Measurements from ENCODE around the gene ANAPC1.
"Not testable (repeated sequence)": the region's sequence is repeated elsewhere in the genome, so short reads cannot be mapped to it uniquely, and the experiment has no call there.

ANAPC1 gene, protein sequence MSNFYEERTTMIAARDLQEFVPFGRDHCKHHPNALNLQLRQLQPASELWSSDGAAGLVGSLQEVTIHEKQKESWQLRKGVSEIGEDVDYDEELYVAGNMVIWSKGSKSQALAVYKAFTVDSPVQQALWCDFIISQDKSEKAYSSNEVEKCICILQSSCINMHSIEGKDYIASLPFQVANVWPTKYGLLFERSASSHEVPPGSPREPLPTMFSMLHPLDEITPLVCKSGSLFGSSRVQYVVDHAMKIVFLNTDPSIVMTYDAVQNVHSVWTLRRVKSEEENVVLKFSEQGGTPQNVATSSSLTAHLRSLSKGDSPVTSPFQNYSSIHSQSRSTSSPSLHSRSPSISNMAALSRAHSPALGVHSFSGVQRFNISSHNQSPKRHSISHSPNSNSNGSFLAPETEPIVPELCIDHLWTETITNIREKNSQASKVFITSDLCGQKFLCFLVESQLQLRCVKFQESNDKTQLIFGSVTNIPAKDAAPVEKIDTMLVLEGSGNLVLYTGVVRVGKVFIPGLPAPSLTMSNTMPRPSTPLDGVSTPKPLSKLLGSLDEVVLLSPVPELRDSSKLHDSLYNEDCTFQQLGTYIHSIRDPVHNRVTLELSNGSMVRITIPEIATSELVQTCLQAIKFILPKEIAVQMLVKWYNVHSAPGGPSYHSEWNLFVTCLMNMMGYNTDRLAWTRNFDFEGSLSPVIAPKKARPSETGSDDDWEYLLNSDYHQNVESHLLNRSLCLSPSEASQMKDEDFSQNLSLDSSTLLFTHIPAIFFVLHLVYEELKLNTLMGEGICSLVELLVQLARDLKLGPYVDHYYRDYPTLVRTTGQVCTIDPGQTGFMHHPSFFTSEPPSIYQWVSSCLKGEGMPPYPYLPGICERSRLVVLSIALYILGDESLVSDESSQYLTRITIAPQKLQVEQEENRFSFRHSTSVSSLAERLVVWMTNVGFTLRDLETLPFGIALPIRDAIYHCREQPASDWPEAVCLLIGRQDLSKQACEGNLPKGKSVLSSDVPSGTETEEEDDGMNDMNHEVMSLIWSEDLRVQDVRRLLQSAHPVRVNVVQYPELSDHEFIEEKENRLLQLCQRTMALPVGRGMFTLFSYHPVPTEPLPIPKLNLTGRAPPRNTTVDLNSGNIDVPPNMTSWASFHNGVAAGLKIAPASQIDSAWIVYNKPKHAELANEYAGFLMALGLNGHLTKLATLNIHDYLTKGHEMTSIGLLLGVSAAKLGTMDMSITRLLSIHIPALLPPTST (N-terminal part only)

DNA sequence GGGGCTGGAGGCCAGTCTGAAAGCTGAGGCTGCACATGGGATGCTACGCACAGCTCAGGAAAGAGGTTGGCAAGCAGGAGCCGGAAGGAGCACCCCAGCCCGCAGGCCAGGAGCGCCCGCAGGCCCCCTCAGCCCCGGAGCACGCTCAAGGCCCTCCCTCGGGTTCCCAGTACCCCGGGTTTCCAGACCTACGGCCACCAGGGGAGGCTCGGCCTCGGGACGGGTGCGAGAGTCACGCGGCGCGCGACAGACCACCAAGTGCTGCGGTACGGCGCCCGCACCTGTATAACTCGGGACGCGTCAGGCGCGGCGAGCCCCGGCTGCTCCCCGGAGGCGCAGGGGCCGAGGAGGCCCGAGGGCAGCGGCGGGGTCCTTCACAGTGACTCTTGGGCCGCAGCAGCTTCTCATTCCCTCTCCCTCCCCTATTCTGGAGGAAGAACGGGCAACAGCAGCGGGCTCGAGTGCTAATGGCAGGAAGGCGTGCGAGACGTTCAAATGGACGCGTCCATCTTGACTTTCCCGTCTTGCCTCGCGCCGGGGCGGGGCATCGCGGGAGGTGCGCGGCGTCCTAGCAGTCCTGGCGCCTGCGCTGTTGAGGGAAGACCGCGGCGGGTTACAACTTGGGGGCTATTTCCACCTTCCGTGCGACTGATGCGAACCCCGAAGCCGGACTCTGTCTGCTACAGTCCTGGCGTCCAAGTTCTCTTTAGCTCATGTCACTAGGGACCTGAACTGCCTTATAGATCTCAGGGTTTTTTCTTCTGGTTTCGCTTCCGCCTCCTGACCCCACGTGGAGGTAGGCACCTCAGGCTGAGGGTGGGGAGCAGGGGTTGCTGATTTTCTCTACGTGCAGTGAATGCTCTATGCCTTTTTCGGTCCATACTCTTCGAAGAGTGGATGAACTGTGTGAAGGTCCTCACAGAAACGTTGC, at the start of gene ANAPC1:
ANAPC1 (minus strand) TSS at position 533 of the 931 bp plus-strand sequence. CDS start 3,368 bp downstream, outside the sequence.
- DNase-seq: peak; percentile 96

DNA sequence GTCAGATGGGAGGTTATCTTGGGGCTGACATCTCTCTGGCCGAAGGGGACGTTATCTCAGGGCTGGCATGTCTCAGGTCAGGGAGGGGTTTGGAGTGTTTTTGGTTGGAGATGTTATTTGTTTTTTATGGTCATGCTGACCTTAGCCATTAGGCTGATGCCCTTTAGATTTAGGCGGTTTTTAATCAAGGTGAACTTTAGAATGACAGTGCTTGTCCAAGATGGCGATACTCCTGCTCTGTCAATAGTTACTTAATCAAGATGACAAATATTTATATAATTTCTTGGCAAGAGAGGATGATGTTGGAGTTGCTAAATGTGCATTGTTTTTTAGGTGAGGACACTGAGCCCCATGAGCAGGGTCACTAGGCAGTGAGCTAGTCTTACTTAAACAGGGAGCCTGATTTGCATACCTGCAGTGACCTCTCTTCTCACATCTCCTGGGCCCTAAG, 48.9 kb upstream of the ANAPC1 start:
- DNase-seq: no peak

DNA sequence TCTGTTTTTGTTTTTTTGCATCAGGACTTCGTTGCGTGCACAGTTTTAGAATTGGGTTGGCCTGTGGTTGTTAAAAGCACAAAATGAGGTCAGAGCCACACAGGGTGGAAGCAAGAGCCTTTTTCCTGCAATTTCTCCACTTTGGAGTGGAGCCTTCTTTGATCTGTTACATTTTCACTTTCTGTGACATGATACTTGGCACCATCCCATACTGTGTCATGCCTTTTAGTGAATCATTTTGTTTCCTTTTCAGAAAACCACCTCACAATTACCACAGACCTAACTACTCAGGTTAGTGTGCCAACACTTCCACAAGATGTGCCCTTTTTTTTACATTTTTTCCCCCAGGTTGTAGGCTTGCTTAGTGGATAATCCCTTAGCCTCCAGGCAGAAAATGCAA, 46.9 kb upstream of the ANAPC1 start:
- no peak for DNase-seq

DNA sequence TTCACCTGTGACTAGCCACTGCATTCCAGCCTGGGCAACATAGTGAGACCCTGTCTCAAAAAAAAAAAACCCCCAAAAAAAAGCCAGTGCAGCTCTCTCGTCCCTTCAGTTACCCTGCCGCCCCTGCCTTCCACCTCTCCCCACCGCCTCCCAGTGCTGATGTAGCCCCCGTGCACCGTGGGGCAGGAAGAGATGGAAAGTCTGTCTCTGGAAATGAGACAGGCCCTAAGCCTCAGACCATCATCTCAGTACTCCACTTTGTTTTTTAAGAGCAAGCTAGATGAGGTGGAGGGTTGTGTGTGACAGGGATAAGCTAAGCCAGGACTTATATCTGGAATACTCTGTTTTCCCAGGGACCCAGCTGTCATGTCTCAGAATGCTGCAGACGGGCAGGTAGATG, 46.4 kb upstream of the ANAPC1 start:
- no peak for DNase-seq

DNA sequence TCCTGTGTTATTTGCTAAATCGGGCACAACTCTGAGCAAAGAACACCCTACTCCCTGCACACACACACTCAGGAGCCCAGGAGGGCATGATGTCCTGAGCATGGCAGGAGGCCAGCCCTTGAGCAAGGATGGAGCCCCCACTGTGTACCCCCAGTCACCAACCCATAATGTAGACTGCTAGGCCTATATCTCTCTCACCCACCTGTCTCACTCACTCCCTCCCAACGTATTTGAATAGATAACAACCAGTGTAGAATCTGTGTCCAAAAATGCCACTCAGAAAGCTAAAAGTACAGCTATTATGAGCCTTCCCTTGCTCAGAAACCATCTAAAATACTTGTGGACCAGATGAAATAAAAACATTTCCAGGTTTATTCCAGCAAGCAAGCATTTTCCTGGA, 43.7 kb upstream of the ANAPC1 start:
- DNase-seq: peak; percentile 79

DNA sequence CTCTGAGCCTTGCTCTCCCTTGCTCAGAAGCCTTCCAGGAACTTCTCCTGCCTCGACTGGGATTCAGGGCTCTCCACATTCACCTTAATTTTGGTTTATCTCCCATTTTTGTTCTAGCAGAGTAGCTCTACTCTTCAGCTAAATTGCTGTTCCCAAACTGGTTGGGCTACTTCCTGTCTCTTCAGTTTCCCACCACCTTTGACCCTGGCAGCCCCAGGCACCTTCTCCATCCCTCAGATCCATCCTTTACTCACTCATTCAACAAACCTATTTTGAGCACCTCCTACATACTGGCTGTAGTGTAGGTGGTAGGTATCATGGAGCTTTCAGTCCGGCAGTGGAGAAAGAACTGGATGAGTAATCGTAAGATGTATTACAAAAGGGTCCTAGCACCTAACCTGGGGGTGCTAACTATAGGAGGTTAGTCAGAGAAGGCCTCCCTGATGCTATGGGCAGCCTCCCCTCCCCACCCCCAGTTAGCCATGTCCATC, 40.7 kb upstream of the ANAPC1 start:
- no peak for DNase-seq

DNA sequence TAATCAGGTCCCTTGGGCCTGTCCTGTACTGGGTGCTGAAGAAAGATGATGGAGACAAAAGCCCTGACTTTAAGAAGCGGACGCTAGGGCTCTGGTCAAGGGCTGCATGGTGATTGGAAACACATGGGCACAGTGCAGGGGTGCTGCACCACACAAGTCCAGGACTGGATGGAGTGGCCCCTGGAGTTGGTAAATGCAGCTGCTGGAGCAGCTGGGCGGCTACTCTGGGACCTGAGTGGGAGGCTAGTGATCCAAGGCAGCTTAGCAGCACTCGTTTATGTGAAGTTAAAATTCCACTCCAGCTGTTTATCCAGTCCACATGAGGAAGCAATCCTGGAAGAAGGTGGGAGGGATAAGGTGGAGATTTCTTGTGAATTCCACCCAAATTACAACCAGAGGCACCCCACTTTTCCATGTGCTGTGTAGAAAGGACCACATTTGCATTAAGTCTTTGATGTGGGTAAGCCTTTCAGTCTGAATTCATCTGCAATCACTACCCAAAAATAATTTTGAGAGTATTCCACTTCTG, 39.3 kb upstream of the ANAPC1 start:
- DNase-seq: no peak

DNA sequence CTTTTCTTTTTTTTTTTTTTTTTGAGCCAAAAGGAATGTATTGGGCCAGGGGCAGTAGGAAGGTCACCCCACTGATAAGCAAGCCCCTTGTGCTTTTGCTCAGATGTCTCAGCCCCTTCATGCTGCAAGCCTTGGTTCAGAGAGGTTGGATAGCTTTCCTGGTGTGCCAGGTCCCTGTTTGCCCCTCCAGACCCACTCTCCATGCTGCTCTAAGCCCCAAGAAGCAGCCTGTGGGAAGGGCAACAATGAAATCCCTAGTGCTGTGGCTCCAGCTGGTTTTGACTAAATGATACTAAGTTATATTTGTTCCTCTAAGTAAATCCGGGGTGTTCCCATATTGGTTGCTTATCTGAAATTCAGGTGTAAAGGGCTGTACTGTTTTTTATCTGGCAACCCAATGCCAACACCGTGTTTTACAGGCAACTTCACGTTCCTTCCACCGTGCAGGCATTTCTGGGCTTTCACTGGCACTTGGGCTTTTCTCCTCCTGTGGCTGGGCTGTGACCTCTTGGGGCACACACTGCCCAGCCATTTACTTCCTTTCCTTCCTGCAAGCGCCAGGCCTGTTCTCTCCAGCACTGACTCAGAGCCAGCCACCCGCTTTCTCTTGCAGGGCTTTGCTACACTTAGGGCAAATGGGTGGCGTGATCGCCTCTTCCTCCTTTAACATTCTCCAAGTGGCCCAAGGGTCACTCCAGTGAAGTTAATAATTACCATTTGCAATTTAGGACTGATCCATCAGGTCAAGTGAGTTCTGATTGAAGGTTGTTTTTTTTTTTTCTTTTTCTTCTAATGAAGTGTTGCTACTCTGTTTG, 36.0 kb upstream of the ANAPC1 start:
- peak; percentile 10 for DNase-seq

DNA sequence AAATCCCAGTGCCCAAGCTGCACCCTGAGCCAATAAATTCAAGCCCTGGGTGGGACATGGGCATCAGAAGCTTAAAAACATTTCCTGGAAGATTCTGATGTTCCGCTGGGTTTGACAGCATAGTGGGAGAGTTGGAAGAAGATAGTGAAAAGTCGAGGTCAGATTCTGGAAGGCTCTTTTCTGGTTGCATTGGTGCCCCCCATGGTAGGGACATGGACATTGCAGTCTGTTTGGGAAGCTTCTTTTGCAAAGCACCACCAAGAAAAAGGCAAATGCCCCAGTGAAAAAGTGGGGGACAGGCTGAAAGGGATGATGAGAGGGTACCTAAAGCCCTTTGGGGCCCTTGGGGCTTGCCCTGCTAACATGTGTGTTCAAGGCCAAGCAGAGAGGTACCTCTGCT, 35.4 kb upstream of the ANAPC1 start:
- peak; percentile 43 for DNase-seq

DNA sequence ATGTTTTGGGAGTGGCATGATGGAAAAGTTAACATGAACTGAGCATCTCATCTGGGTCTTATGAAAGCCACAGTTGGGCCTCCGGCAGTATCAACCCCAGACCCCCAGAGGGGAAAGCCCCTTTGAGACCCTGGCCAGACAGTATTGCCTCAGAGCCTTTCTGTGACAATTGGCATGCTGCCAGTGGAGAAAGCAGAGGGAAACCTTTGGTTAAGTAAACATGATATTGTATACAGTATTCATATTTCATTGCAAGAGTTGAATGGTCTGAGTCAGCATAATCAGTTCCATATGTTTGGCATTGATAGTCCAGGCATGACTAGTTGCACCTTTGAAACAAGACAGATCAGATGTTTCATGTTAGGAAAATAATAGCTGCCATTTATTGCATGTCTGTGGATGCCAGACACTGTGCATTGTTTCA, 34.4 kb upstream of the ANAPC1 start:
- peak; percentile 67 for DNase-seq

DNA sequence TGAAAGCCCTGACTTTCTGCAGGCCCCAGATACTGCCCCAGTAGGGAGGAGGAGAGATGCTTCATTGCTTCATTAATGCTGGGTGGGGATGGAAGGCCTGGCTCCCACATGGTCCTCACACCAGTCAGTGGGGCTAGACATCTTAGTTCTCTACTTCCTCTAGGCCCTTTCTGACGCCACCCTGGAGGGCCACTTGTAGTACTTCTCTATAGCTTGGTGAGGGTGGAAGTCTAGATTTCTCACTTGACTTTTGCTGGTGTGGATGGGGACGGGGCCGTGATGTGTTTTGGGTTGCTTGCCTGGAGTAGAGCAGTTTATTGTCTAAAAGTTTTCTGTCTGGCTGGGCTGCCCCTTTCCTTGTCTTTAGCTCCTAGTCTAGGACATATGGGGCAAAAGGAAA, 33.1 kb upstream of the ANAPC1 start:
- DNase-seq: no peak

DNA sequence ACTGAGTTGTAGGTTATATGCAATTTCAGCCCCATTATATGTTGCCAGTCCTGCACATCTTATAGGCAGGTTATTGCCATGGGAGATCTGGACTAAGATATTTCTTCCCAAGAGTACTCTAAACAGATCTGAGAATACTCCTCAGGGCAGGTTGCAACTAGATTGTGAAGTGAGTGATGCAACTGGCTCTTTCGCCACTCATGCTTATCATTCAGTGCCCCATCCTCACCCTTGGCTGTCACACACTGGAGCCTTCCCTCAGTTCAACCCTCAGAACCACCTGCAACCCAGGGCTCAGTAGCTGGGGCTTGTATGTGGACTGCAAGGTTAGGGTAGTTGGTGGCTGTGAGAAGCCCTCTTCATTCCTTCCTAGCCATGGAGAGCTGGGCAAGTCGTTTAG, 28.6 kb upstream of the ANAPC1 start:
- DNase-seq: peak; percentile 30

DNA sequence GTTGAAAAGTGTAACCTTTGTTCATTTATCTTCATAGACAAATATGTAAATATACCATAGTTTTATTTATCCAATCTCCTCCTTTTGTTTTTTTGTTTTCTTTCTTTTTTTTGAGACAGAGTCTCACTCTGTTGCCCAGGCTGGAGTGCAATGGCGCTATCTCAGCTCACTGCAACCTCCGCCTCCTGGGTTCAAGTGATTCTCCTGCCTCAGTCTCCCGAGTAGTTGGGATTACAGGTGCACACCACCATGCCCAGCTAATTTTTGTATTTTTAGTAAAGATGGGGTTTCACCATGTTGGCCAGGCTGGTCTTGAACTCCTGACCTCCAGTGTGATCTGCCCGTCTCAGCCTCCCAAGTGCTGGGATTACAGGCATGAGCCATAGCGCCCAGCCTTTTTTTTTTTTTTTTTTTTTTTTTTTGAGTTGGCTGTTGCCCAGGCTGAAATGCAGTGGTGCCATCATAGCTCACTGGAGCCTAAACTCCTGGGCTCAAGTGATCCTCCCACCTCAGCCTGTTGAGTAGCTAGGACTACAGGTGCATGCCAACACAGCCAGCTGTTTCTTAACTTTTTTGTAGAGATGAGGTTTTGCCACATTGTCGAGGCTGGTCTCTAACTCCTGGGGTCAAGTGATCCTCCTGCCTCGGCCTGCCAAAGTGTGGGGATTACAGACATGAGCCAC, 27.4 kb upstream of the ANAPC1 start:
- not testable (repeated sequence) for DNase-seq

DNA sequence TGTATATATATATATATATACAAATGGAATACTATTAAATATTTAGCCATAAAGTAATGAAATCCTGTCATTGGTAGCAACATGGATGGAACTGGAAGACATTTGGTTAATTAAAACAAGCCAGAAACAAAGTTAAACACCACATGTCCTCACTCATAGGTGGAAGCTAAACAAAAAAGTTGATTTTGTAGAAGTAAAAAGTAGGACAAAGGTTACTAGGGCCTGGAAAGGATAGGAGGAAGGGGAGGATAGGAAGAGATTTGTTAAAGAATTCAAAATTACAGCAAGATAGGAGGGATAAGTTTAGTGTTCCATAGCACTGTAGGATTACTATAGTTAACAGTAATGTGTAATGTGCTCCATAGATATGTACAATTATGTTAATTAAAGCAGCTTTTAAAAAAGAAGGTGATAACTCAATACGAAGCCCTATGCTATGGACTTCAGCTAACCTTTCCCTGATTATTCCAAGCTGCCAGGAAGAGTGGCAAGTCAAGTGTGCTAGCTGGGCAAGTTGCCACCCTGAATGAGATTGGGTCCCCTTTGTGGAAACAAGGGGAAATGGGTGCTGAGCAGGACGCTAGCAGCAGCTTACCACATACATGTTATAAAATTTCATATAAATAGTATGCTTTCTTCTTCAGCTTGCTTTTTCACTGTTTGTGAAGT, 26.8 kb upstream of the ANAPC1 start:
- no peak for DNase-seq

DNA sequence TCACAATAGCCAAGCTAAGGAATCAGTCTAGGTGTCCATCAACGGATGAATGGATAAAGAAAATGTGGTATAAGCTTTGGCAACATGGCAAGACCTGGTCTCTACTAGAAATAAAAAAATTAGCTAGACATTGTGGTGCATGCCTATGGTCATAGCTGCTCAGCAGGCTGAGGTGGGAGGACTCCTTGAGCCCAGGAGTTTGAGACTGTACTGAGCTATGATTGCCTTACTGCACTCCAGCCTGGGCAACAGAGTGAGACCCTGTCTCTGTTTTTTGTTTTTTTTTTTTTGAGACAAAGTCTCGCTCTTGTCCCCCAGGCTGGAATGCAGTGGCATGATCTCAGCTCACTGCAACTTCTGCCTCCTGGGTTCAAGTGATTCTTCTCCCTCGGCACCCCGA, 26.0 kb upstream of the ANAPC1 start:
- DNase-seq: not testable (repeated sequence)

DNA sequence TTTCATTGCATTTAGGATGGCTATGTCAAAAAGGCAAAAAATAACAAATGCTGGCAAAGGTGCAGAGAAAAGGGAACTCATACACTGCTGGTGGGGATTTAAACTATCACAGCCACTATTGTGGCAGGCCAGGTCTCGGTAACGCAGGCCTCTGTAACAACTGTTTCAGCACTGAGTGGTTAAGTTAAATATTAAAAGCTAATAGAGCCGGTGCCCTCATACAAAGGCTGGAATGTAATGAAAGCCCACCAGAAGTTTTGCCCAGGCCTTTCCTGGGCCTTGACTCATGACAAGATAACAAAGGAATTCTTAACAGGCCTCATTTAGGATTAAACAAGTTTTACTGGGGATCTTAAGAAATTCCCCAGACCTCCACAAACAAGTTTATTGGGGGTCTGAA, 25.1 kb upstream of the ANAPC1 start:
- no peak for DNase-seq

DNA sequence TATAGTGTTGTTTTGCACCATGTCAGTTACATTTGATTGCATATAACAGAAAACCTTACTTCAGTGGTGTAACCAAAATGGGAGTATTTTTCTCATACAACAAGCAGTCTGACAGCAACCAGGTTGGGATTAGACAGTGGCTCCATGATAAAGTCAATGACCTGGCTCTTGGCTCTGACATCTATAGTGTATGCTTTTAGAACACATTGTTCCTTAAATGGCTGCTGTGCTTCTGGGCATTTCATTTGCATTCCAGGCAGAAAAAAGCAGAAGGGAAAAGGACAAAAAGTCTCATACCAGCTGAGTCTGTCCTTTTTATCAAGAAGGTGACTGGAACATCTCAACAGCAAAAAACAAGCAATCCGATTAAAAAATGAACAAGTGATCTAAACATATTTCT, 24.6 kb upstream of the ANAPC1 start:
- DNase-seq: no peak

DNA sequence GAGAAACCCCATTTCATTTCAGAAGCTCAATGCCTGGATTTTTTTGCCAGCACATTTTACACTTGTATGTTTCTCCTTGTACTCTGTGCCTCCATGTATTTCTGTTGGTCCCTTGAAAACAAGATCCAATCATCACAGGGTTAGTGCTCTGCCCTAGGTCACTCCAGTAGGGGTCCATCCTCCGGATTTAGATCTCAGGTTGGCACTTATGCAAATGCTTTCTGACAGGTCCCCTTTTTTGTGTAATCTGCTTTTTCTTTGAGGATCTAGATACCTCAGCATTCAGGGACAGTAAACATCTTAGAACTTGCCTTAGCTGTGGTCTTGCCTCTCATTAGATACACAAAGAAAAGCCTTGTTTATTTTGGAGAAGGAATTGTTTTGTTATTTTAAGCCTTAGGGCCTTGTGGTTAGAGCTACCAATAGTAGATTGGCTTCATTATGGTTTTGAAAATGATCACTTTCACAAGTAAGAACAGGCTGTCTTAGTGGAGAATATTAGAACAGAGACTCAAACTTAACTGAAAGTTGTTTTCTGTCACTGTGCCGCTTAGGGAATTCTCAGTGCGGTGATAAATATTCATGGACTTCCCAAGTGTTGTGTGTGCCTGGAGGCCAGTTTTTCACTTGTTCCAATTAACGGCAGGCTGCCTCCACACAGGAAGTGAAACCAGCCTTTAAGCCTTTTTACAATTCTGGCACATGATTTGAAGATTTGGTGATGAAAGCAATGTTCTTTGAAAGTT, 22.2 kb upstream of the ANAPC1 start:
- DNase-seq: no peak

DNA sequence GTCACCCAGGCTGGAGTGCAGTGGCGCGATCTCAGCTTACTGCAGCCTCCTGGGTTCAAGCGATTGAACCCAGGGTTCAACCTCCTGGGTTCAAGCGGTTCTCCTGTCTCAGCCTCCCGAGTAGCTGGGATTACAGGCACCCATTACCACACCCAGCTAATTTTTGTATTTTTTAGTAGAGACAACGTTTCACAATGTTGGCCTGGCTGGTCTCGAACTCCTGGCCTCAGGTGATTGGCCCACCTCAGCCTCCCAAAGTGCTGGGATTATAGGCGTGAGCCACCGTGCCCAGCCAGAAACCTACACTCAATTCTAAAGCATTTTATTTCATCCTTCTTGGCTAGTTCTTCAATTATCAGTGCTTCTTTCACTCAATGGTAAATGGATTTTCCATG, 21.5 kb upstream of the ANAPC1 start:
- not testable (repeated sequence) for DNase-seq
